ENCODE measurements around the gene CEACAM16.
A peak's percentile ranks its signal among the peaks of the same experiment; 100 is the strongest.

Gene CEACAM16

DNA sequence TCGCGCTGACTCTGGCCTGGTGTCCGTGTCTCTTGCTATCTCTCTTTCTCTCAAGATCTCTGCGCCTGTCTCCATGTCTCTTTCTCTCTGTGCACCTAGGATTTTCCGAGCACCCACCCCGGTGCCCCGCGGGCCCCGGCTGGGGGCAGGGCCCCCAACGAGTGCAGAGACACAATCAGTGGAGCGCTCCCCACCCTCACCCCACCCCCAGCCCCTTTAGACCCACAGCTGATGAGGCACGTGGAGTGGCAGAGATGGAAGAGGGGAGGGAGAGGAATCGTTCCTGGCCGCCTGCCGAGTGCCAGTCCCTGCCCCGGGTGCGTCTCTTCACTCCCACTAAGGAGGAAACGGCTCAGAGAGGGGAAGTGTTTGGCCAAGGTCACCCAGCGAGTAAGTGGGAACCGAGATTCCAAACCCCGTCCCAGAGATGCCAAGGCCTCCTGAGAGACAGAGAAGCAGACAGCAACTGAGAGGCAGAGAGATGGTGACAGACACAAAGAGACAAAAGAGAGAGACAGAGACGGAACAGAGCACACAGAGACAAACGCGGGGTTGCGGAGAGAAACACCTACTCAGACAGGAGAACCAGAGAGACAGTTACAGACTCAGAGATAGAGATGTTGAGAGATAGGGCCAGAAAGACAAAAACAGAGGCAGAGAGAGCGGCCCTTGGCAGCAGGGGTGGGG is 48.9 kb downstream of the CEACAM16 start:
- no peak for DNase-seq

DNA sequence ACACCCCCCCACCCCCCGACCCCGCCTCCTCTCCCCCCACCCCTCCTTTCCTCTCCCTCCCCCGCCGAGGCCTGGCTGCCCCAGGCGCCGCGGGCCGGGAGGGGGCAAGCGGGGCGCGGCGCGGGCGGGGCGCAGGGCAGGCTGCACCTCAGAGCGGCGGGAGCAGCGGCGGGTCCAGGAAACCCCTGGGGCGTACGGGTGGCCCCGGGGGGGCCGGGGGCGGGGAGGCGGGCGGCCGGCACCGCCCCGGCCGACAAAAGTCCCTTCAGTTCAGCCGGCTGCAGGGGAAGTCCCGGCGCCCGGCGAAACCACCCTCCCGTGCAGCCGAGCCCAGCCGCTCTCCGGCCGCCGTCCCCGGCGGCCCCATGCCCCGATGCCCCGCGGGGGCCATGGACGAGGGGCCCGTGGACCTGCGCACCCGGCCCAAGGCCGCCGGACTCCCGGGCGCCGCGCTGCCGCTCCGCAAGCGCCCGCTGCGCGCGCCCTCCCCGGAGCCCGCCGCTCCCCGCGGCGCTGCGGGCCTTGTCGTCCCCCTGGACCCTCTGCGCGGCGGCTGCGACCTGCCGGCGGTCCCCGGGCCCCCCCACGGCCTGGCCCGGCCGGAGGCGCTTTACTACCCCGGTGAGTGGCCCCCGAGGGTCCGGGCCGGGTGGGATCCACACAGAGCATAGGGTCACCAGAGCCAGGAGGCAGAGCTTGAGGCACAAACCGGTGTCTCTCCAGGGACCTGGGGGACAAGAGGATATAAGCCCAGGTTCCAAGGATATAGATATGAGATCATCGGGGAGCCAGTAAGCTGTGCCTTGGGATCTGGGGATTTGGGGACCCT is 49.7 kb downstream of the CEACAM16 start, which contains the start of gene BCL3:
TSS of gene BCL3 (plus strand) at position 283 of the 829 bp plus-strand sequence. CDS start at position 366, 83 bp downstream.
- peak; percentile 82 for DNase-seq

DNA sequence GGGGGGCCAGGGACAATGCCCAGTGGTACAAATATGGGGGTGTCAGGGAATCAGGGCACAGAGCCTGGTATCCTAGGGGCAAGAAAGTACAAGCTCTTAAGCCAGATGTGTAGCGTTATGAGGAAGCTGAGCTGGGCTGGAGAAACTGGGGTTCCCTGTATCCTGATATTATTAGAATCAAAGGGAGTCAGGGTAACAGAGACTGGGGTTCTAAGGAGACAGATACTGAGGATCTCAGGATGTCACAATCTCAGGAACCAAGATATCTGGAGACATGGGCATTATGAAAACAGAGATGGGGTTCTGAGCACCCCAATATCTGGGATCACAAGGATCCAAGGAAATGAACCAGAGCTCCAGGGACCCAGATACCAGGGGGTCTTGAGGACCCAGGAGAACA is 50.3 kb downstream of the CEACAM16 start:
- DNase-seq = no peak

DNA sequence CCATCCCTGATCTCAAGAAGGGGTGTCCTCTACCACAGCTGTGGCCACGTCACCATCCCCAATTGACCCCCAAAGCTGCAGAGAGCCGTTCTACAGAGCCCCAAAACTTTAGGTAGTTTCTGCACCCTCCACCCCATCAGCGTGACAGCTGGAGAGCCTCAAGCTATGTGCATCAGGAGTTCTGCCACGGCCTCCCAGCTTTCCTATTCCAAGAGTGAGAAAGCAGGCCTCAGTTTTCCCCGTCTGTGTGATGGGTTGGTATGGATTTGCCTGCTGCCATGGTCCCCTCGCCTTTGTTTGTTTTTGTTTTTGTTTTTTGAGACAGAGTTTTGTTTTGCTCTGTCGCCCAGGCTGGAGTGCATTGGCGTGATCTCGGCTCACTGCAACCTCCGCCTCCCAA is 51.0 kb downstream of the CEACAM16 start:
- no peak for DNase-seq

DNA sequence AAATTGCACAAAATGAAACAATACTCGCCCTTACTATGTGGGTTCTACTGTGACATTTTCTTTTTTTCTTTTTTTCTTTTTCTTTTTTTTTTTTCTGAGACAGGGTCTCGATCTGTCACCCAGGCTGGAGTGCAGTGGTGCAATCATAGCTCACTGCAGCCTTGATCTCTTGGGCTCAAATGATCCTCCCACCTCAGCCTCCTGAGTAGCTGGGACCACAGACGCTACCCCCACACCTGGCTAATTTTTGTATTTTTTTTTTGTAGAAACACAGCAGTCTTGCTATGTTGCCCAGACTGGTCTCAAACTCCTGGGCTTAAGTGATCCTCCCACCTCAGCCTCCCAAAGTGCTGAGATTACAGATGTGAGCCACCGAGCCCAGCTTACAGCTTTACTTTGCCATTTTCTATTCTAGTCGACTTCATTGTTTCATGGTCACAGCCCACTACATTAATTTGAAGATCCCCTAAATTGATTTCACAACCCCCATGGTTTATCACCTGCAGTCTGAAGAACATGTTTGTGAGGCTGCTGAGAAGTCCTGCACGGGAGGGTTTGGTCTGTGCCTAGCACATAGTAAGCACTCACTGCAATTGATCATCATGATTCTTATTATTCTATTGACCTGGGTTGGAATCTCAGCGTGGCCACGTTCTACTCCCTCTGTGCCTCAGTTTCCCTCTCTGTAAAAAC is 53.3 kb downstream of the CEACAM16 start:
- no peak for DNase-seq

DNA sequence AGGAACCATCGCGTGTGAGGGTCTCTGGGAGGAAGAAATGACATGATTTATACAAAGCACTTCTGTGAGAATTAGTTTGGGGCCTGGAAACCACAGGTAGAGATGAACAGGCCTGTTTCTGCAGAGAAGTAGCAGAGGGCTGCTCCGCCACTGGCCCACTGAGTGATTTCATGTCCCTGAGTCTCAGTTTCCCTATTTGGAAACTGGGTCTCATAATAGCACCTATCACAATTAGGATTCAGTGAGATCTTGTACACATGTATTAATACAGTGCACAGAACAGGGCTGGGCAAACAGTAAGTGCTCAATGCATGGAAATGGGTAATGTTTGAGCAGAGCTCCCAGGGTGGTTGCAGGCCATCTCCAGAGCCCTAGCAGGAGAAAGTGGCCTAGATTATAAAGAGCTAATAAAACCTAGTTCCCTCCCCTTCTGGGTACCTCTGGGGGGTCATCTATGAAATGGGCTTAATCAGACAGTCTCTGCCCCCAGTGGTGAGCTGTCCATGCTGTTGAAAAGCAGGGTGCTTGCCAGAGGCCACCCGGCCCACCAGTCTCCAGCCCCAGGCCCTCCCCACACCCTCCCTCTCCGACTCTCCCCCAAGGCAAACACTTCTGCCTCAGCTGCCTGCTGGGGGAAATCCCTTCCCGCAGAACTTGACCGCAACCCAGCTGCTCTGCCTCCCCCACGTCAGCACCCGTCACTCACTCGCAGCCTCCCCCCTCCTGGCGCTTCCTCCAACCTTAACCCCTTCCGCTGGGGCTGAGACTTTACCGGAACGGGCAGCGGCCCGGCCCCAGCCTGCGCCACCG is 54.1 kb downstream of the CEACAM16 start:
- peak; percentile 98 for DNase-seq

DNA sequence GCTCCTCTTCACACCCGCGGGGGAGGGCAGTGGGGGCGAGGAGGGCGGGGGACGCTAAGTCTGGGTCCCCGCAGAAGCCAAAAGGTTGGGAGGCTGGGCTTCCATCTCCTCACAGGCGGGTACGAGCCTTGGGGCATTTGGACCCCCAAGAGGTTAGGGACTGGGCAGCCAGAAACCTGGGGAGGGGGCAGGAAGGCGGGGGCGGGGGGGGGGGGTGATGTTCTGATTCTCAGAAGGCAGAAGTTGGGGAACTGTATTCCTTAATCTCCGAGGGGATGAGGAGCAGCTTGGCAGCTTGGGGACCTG is 54.6 kb downstream of the CEACAM16 start:
- no peak for DNase-seq

GRCh38 chr19:44753932-44754749 is 55.2 kb downstream of the CEACAM16 start:
- peak; percentile 91 for DNase-seq

DNA sequence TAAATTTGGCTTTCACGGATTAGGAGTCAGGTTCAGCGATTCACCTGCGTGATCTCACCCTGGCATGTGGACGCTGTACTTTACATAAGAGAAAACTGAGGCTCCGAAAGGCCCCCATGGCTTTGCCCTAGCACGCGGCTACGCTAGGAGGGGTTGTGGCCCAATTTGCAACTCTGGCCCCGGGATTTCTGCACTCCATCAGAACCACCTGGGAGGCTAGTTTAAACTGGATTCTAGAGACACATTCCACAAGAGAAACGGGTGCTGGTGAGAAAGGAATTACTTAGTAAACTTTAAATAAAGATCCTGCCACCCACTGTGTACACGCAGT is 55.8 kb downstream of the CEACAM16 start:
- no peak for DNase-seq

GRCh38 chr19:44755219-44755618 is 56.3 kb downstream of the CEACAM16 start:
- DNase-seq = no peak

DNA sequence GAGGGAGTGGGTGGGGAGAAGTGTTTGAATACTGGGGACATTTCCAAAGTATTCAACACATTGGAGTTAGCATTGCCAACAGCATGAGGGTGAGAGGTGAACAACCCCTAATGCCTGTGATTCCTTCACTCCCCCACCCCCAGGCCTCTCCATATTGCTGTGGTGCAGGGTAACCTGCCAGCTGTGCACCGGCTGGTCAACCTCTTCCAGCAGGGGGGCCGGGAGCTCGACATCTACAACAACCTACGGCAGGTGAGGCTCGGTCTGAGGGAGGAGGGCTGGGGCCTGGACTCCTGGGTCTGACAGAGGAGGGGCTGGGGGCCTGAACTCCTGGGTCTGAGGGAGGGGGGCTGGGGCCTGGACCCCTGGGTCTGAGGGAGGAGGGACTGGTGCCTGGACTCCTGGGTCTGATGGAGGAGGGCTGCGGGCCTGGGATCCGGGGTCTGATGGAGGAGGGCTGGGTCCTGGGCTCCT is 57.2 kb downstream of the CEACAM16 start:
- DNase-seq = no peak

DNA sequence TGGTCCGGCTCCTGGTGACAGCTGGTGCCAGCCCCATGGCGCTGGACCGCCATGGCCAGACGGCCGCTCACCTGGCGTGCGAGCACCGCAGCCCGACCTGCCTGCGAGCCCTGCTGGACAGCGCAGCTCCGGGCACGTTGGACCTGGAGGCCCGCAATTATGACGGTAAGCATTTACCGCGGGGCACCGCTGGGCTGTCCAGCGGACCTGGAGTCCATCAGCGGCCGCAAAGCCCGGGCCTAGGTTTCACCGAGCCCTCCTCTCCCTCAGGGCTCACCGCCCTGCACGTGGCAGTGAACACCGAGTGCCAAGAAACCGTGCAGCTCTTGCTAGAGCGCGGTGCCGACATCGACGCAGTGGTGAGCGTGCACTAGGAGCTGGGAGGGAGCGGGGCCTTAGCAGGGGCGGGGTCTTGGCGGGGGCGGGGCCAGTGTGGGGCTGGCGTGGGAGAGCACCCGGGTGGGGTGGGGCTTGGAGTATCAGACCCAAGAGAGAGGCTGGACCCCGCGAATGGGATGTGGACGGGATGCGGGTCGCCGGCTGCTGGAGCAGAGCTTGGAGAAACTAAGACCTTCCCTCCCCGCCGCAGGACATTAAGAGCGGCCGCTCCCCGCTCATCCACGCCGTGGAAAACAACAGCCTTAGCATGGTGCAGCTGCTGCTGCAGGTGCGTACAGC is 58.2 kb downstream of the CEACAM16 start:
- DNase-seq = no peak

- DNase-seq = no peak
Observed at GRCh38 chr19:44757735-44758505, 59.0 kb downstream of the CEACAM16 start.

DNA sequence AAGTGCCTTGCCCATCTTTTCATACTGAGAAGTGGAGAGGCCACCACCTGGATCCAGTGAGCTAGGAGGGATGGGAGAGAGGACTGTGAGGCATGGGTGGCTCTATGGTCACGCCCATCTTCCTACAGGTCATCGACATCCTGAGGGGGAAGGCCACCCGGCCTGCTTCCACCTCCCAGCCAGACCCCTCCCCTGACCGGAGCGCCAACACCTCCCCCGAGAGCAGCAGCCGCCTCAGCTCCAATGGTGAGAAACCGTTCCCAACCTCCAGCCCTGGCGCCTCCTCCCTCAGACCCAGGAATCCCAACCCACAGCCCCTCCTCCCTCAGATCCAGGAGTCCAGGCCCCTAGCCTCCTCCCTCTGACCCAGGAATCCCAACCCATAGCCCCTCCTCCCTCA is 59.6 kb downstream of the CEACAM16 start:
- DNase-seq = no peak

DNA sequence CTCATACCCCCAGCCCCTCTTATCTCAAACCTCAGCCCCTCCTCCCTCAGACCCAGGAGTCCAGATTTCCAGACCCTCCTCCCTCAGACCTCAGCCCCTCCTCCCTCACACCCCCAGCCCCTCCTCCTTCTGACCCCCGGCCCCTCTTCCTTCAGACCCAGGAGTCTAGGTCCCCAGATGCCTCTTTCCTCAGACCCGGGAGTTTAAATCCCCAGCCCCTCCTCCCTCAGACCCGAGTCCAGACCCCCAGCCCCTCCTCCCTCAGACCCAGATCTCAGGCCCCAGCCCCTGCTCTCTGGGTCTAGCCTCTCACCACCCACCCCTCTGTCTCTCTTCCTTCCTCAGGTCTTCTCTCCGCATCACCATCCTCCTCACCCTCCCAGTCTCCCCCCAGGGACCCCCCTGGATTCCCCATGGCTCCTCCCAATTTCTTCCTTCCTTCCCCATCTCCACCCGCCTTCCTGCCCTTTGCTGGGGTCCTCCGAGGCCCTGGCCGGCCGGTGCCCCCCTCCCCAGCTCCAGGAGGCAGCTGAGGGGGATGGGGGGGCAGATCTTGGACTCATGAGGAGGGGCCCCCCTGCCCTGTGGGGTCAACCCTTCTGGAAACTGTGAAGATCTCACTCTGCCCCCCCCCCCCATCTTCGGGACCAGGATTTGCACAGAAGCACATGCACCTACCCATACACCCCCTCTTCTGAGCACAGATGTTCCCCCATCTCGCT is 60.3 kb downstream of the CEACAM16 start:
- no peak for DNase-seq
